ENCODE measurements around the gene ATP5F1A.

The ATP5F1A gene

GRCh38 chr18:46042571-46043123, 55.4 kb downstream of the ATP5F1A start:
- FAIRE-seq, result no peak

- no peak for FAIRE-seq
These were observed 57.4 kb downstream of the ATP5F1A start for GRCh38 chr18:46040747-46041104.

DNA sequence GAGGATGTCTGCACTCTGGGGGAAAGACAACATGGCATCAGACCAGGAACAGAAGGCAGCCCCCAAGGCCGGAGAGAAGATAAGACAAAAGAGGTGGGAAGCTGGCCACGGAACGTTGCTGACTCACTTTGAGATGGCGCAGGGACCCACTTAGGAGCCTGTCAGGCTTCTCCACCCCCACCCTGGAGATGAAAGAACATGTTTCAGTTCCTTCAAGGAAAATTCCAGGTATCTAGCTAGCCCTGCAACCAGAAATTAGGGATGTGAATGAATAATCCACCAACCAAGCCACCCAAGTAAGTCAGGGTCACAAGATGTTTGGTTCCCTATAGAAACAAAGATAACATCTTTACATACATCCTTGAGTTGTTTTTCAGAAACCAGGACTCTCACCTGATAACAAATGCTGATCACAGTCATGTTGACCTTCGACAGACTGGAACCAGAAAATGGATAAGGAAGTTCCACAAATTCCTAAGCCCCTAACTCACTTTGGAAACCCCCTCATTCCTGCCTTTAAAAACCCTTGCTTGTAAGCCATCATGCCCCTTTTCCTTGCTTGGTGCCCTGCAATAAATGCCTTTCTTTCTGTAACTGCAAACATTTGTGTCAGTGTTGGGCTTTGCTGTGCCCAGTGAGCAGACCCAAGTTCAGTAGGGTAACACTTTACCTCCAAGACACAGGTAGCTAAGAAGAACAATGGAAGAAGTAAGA, 57.9 kb downstream of the ATP5F1A start:
- no peak for FAIRE-seq

DNA sequence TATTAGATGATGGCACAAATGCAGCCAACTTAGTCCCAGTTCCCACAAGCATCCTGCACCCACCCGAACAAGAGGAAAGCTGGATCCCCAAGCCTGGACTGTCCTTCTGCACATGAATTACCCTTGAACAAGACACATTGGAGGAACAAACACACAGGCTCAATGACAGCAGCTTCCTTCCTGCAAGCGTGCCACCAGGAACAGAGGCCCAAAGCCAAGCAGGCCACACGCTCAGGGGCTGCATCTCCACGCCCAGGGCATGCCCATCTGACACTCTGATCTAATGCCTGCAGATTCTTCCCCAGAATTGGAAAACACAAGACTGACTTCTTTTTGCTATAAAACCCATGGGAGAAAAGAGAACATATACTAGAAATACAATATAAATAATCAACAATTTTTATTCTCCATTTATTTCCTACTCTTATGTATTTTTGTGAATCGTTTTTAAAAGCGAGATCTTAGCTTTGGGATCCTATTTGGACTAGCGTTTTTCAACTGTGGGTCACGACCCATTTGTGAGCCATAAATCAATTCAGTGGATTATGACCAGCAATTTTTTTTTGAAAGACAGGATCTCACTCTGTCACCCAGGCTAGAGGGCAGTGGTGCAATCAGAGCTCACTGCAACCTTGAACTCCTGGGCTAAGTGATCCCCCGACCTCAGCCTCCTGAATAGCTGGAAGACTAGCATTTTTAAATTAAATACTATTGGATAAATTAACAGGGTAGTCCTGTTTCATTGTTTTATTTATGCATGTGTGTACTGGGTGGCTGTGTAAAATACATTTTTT, 60.4 kb downstream of the ATP5F1A start:
- no peak for FAIRE-seq

GRCh38 chr18:46035696-46036680, 62.1 kb downstream of the ATP5F1A start:
- FAIRE-seq, result peak; percentile 90

GRCh38 chr18:46034230-46034629, 63.9 kb downstream of the ATP5F1A start:
- no peak for FAIRE-seq

DNA sequence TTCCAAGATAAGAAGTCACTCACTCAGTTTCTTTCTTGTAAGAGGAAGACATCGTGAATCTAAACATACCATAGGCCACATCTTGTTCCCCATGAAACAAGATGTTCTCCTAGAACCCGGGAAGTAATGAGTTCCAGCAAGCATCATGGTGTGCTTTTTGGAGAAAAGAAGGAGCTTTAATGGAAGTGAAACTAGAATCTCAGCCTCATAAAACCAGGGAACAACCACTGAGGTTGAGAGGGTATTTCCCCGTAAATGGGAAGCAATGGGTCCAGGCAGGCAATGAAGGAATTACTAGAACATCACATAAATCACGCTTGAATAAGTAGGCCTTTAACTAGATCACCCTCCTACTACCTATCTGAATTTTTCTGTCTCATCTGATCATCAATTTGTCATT, 66.4 kb downstream of the ATP5F1A start:
- FAIRE-seq, result no peak
